OCI-M2 (cell line): ENCODE data around the gene CDH2.

ENCODE experiments used
- DNase-seq: peaks from one replicate; lab custom pipeline; 2025; ENCODE audit not compliant: unreplicated experiment; lab: John Stamatoyannopoulos, UW

CDH2 gene

GRCh38 chr18:28171837-28172236 is 5.1 kb downstream of the CDH2 start:
- DNase-seq: no peak

DNA sequence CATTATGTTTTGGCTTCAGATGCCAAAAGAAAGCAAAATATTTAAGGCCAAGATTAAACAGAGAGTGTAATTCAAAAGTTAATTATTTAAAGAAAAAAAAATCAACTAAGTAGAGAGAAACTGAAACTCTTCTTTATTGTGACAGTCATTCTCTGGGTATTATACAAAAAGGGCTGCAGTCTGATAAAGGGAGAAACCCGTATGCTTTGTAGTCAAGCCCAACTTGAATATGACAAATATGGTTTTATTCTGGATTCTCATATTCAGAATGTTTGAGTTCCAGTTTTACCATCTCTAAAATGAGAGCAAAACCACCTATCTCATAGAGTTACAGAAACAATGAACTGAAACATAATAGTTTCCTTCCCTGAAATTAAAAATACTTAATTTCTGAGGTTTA is 8.2 kb downstream of the CDH2 start:
- DNase-seq: no peak

DNA sequence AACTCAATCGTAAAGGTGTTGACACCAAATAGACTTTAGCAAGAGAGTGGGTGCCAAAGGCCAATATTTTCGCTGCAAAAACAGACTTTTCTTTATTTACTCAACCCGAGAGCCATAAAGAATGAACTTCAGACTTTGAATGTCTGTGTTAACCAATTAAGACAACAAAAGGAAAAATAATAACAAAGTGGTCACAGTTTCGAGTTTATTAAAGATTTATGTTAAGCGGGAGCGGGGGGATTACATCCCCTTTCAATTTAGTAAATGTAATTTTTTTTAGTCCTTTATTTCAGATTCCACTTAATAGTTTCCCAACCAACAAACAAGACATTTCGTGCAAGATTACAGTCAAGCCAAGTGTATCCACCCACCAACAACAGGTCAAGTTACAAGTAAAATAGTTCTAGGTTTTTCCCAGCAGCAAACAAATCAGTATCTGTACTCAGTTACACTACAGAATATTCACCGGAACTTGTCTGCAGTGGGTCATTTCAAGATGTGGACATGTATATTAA is 9.0 kb downstream of the CDH2 start:
- DNase-seq: no peak

GRCh38 chr18:28164771-28165483 is 12.0 kb downstream of the CDH2 start:
- no peak for DNase-seq

DNA sequence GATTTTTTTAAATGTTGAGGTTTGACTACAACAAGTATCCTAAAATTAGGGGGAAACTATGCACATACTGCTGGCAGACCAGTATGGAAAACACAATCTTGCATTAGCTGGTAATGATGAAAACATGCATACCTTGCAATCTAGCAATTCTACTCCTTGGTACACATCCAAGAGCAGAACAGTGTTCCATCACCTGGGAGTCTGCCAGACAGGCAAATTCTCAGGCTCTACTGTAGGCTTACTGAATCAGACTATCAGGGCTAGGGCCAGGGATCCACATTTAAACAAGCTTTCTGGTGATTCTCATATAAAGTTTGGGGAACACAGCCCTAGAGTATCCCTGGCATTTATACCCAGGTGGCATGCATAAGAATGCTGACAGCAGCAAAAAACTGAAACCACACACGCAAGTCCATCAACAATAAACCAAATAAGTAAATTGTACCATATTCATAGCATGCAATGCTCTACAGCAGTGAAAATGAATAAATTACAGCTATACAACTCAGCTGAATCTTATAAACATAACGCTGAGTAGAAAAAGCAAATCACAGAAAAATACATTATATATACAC is 13.6 kb downstream of the CDH2 start:
- no peak for DNase-seq

DNA sequence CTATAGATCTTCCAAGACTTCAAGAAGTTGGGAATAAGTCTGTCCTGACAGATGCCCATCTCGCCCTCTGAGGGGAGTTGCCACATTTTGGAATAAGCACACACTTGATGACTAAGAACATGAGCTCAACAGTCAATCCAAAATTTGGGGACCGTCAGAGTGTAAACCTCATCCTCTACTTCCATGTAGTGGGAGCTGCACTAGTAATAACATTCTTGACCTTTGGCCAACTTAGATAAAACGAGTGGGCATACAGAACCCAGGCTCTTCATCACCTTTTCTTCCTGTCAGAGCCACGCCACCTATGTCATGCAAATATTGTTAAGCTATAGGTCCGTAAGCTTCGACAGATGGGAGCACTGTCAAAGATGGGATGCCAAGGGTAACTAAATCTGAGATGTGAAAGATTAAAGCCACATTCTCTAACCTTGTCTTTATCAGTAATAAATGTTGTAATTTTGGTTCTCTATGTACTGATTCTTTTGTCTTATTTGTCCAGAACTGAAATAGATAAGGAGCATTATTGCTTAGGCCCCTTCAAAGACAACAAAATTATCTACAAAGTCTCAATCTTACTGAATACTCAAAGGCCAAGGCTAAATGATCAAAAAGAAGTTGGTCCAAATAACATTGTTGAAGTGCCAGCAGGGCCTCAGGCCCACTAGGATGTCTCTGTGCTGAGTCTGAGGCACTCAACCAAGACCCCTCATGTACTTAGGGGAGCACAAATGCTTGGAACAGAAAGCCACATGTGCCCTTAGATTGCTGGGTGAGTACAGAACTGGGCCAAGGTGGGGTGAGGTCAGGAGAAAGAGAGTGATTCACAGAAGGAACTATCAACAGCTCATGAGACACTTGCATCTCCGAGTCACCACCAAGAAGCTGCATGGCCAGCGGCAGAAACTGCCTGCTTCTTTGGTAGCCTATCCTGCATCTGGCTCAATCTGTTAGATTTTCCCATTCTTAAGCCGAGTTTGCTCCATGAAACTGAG is 15.0 kb downstream of the CDH2 start:
- no peak for DNase-seq

DNA sequence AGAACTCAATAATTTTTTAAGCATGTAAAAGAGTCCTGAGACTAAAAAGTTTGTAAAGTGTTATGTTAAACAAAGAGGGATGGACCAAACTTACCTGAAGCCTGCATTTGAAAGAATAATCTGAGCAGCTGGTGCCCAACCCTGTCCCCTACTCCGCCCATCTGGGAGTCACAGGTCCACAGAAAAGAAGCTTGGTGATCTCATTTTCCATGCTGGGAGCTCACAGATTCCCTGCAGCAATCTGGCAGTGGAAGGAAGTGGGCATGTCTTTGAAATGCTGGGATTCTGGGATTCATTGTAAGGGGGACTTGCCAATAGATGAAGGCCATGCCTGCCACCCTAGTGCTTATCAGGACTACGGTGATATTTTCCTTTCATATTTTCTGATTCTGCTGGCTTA is 17.9 kb downstream of the CDH2 start:
- no peak for DNase-seq

DNA sequence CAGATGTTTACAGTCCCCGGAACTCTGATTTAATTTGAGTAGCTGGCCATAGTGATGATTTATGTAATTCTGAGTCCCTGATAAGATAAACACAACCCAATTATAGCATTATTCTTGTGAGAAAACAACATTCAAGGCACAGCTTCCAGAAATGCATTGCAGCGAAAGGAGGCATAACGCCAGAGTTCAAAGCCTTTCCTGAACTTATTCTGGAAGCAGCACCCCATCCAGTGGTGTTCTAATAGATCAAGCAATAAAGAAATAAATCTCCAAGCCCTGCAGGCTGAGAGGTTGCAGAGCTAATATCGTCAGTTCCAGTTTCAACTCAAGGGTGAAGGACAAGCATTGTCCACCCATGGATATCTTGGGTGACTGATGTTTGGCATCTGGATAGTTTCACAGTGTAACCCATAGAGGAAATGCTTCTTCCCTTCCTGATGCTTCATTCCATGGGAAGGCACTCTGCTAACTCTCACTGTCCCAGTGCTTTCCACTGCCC is 18.8 kb downstream of the CDH2 start:
- no peak for DNase-seq

GRCh38 chr18:28153485-28154065 is 23.4 kb downstream of the CDH2 start:
- no peak for DNase-seq

GRCh38 chr18:28152754-28153153 is 24.2 kb downstream of the CDH2 start:
- no peak for DNase-seq

GRCh38 chr18:28152354-28152753 is 24.6 kb downstream of the CDH2 start:
- DNase-seq: no peak

GRCh38 chr18:28151434-28151833 is 25.5 kb downstream of the CDH2 start:
- DNase-seq: no peak

DNA sequence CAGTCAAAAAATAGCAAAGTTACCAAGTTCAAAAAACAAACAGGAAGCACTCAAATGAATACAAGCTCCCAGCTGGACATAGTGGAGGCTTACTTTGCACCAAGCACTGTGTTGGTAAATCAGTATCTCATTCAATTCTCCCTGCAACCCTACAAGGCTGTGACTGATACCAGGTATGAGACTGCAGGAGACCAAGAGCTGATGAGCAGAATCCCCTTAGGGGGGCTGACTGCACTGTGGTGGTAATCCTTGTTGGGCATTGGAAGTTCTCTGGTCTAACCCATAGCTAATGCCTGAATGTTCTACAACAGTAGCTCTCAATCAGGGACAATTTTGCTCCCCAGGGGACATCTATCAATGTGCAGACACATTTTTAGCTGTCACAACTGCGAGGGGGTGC is 26.0 kb downstream of the CDH2 start:
- no peak for DNase-seq

- DNase-seq: no peak
These were observed 27.0 kb downstream of the CDH2 start for GRCh38 chr18:28149810-28150420.

DNA sequence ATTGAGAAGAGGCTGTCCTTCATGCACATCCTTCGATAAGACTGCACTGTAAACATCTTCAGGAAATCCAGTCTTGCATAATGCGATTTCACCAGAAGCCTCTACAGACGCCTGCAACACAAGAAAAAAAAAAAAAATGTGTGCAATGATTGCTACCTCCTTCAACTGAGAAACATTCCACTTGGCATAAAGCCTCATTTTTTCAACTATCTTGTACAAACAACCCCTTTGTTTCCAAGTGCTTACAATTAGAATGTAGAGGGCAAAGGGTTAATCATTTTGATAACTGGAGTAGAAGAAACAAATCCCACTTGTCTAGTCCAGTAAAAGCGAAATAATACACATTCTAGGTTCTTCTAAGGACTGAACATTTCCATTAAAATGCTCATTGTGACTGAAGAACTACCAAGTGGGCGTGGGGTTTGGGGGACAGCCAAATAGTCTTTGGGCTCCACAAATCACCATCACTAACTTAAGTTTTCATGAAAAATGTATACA is 29.2 kb downstream of the CDH2 start:
- no peak for DNase-seq

- DNase-seq: no peak
These were observed 33.2 kb downstream of the CDH2 start for GRCh38 chr18:28143725-28144124.

- no peak for DNase-seq
These were observed 38.1 kb downstream of the CDH2 start for GRCh38 chr18:28138816-28139215.

DNA sequence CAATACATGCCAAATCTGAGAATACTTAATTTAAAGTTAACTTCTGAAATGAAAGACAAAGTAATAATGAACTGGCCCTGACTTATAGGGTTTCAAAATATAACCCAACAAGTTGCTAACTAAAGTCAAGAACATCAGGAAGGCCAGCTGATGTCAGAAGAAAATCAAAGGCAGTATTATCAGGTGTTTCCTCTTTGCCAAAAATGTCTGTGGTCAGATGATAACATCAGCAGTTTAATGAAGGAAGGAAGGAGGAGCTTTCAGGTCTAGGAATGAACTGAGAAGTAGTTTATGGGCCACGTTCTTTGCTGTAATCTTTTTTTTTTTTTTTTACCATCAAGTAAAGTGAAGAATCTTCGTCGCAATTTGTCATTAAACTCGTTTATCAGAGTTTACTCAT is 40.9 kb downstream of the CDH2 start:
- no peak for DNase-seq

- no peak for DNase-seq
These were observed 42.2 kb downstream of the CDH2 start for GRCh38 chr18:28134774-28135173.

DNA sequence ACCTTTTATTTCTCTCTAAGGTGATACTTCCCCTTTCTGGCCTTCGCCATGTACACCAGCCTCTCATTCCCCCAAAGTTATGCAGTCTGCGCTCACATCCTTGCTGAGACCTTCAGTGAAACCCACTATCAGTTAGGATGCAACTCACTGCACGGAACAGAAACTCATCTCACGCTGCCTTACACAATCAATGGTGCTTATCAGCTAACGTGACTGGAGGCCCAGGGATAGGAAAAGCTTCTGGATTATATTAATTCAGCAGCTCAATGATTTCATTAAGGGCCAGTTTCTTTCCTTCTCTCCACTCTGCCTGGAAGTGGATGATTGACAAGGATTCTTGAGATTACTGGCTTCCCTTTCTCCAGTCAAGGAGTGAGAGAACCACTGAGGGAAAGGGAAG is 44.8 kb downstream of the CDH2 start:
- DNase-seq: no peak

- DNase-seq: no peak
These were observed 48.3 kb downstream of the CDH2 start for GRCh38 chr18:28128659-28128980.
